ENCODE data around the gene REEP1. TPM values are rescaled to one million over a fixed set of nuclear protein-coding genes. Genes with fewer than 3 reads are reported as not detected.
"Not testable (repeated sequence)": the region's sequence is repeated elsewhere in the genome, so short reads cannot be mapped to it uniquely, and the experiment has no call there.

The REEP1 gene
- total RNA-seq, 1 experiment from 2014 or later, result not detected

DNA sequence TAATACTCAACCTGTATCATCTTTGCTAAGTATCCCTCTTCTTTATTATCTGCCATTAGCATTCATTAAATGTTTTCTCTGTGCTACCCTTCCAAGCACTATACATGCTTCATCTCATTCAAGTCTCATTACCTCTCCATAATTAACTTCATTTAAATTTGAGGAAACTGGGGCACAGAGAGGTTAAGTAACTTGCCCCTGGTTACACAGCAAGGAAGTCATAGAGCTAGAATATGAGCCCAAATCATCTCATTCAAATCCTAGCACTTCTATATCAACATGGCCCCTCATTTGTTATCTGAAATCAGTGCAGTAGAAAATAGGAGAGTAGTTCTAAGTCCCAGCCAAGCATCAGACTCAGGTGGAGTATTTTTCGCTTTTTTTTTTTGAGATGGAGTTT lies 133.8 kb downstream of the REEP1 start:
- DNase-seq (ENCODE audit: extremely low read depth, low read depth), result no peak

DNA sequence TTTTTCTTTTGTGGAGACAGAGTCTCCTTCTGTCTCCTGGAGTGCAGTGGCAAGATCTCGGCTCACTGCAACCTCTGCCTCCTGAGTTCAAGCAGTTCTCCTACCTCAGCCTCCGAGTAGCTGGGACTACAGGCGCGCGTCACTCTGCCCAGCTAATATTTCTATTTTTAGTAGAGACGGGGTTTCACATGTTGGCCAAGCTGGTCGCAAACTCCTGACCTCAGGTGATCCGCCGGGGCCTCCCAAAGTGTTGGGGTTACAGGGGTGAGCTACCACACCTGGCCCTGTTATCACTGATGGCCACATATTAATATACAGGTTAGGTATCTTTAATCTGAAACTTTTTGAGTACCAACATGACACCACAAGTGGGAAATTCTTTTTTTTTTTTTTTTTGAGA lies 134.7 kb downstream of the REEP1 start:
- no peak for DNase-seq (ENCODE audit: extremely low read depth, low read depth)

DNA sequence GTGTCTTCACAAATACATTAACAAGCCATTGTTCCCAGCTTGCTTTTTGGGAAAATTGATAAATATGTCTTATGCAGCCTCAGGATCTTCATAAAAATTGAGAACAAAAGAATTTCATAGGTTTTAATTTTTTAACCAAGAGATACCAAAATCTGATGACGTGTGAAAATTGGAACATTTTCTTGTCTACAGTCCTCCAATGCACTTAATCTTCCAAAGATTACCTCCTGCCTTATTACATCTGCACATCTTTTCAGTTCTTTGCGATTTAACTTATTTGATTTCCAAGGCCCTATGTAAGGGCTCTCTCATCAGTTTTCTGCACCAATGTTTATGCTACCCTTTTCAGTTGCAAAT lies 135.1 kb downstream of the REEP1 start:
- DNase-seq (ENCODE audit: extremely low read depth, low read depth), result no peak

DNA sequence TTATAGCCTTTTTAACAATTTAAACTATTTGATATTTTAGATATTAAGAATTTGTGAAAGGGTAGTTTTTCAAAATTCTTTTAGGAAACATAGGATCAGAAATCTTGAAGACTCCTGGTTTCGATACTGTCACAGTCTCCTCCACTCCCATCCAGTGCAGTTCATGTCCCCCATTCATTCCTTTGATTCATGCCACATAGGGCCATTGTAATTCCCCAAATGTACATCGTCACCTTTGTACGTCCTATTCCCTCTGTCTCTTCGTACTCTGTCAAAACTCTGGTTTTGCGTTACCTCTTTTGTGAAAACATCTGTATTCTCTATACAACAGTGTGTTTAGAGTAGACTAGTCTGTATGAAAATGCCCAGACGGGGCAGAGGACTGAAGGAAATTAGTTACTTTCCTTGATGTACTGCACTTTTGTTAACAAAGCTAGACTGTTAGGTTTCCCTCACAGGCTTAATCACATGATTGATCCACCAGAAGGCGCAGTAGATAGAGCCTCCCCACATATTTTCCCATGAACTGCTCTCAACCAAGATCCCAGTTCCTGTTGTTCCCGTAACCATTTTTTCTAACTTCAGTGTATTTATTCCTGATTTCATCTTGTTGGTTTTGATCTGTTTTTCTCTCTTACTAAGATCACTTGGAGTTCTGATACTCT lies 135.6 kb downstream of the REEP1 start:
- no peak for DNase-seq (ENCODE audit: extremely low read depth, low read depth)

DNA sequence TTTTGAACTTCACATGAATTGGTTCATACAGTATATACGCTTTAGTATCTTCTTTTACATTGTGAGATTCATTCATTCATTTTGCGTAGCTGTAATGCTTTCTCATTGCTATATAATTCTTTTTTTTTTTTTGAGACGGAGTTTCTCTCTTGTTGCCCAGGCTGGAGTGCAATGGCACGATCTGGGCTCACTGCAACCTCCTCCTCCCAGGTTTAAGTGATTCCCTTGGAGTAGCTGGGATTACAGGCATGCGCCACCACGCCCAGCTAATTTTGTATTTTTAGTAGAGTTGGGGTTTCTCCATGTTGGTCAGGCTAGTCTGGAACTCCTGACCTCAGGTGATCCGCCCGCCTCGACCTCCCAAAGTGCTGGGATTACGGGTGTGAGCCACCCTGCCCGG lies 136.9 kb downstream of the REEP1 start:
- DNase-seq (ENCODE audit: extremely low read depth, low read depth), result not testable (repeated sequence)

GRCh38 chr2:86199834-86200177 lies 137.6 kb downstream of the REEP1 start:
- DNase-seq (ENCODE audit: extremely low read depth, low read depth), result no peak

GRCh38 chr2:86195808-86196387 lies 141.5 kb downstream of the REEP1 start:
- DNase-seq (ENCODE audit: extremely low read depth, low read depth), result no peak

DNA sequence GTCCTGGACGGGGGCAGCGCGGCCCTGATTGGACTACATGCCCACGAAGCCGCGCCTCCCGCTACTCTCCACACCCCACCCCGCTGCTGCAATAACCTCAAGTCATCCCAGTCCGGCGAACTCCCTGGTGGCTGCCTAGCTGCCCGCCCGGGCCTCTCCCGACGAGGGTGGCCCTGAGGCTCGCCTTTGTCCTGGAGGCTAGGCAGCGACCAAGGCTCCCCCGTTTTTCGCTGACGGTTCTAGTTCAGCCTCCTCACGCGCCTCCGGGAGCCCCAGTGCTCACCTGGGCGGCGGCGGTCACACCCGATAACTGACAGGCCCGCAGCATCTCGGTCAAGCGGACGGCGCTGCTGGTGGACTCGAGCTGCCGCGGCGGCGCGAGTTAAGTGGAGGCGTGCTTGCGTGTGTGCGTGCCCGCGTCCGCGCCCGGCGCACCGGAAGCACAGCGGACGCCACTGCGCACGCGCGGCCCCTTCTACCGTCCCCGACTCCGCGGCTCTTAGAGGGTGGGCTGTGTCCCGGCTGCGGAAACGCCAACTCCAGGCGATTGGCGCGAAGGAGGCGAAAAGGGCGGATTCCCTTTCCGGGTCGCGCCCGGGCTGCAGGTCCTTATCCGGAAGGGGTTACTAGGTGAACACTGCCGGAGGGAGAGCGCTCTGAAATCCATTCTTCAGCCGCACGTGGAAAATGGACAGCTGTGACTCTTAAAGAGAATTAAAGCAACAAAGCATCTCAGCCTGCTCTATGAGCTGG lies 142.2 kb downstream of the REEP1 start, which contains the start of gene IMMT:
IMMT (minus strand) TSS at position 408 of the 753 bp plus-strand sequence; CDS start at position 328, 80 bp downstream.
- DNase-seq (ENCODE audit: extremely low read depth, low read depth), result peak; percentile 96

DNA sequence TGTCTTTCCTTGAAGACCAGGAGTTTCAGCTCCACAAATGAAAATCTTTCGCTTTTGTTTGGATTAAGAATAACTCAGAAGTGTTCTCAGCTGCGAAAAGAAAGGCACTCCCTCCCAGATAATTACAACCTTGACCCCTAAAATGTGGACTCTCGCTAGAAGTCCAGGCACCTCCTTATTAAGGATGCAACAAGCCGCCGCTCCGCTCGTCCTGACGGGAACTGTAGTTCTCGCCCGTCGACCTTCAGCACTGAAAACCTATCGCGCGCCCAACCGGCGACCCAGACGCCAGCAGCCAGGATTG lies 142.7 kb downstream of the REEP1 start:
- no peak for DNase-seq (ENCODE audit: extremely low read depth, low read depth)

DNA sequence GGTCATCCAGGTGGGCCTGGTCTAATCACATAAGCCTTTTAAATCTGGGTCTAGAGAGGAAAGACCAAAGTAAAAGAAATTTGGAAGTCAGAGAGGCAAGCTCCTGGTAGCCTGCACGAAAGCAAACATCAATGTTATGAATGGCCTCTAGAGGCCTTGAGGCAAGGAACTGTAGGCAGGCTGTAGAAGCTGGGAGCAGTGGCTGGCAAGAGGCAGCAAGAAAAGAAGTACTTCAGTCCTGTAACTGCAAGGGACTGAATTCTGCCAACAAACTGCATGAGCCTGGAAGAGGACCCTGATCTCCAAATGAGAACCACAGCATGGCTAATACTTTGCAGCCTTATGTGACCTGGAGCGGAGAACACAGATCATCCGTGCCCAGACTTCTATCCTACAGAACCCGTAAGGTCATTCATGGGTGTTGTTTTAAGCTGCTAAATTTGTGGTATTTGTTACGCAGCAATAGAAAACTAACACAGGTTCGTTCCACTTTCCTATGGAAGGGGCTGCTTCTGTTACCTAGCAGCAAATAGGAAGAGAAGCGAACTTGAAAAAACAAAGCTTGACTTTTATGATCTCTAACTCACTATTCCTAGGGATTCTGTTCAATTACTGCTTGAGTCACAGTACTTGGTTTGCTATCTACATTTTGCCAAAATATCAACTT lies 143.4 kb downstream of the REEP1 start:
- DNase-seq (ENCODE audit: extremely low read depth, low read depth), result no peak

- DNase-seq (ENCODE audit: extremely low read depth, low read depth), result no peak
Observed at GRCh38 chr2:86189782-86190416, 147.5 kb downstream of the REEP1 start.

GRCh38 chr2:86186431-86186830 lies 151.0 kb downstream of the REEP1 start:
- no peak for DNase-seq (ENCODE audit: extremely low read depth, low read depth)

- no peak for DNase-seq (ENCODE audit: extremely low read depth, low read depth)
Observed at GRCh38 chr2:86185517-86186212, 151.8 kb downstream of the REEP1 start.

GRCh38 chr2:86176597-86176996 lies 160.8 kb downstream of the REEP1 start:
- DNase-seq (ENCODE audit: extremely low read depth, low read depth), result no peak

- DNase-seq (ENCODE audit: extremely low read depth, low read depth), result no peak
Observed at GRCh38 chr2:86175828-86176227, 161.6 kb downstream of the REEP1 start.

DNA sequence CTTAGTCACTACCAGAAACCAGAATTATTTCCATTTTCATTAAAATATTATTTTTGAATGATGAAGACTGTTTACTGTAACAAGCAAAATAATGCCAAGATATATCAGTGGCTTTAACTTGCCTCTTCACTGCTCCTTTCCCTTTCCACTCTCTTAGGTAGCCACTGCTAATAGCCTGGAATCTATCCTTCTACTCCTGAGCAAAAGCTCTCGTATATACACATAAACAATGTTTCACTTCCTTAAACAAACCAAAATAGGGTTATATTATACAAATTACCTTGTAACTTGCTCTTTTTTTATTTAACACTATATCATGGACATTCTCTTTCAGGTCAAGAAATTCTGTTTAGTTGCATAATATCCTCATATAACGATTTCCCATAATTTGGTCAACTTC lies 163.0 kb downstream of the REEP1 start:
- DNase-seq (ENCODE audit: extremely low read depth, low read depth), result no peak

DNA sequence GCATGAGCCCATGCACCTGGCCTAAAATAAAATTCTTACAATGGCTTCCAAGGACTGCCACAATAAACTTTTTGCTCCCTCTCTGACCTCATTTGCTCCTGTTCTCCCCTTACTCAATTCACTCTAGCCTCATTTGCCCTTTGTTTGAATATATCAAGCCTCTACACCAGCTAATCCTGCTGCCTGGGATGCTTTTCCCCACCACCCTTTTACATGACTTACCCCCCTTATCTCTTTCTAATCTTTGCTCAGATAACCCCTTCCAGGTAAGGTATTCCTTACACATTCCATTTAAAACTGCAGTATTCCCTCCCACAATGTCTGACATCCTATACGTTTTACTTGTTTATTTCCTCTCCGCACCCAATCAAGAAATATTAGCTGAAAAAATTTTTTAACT lies 164.8 kb downstream of the REEP1 start:
- DNase-seq (ENCODE audit: extremely low read depth, low read depth), result no peak

GRCh38 chr2:86171295-86171694 lies 166.1 kb downstream of the REEP1 start:
- DNase-seq (ENCODE audit: extremely low read depth, low read depth), result no peak

DNA sequence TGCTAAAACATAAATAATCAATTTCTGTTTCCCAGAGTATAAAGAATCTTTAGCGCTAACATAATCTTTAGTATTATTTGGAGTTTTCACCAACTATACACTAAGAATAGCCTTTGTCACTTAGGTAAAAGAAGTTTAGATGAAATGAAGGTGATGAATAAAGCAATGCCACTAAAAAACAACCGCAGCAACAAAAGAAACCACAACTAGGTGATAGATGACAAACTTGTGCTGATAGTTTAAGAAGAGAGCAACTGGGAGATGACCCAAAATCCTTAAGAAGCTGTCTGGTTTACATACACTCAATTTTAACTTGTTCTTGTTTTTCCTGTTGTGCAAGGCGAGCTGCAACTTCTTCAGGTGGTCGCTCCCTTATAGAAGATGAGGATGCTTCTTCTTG lies 167.0 kb downstream of the REEP1 start:
- DNase-seq (ENCODE audit: extremely low read depth, low read depth), result no peak
